Measurements from ENCODE around the gene AQP2. TPM values are rescaled to one million over a fixed set of nuclear protein-coding genes. Genes with fewer than 3 reads are reported as not detected.

The AQP2 gene
- total RNA-seq, 4 donors from 2014 or later: not detected

DNA sequence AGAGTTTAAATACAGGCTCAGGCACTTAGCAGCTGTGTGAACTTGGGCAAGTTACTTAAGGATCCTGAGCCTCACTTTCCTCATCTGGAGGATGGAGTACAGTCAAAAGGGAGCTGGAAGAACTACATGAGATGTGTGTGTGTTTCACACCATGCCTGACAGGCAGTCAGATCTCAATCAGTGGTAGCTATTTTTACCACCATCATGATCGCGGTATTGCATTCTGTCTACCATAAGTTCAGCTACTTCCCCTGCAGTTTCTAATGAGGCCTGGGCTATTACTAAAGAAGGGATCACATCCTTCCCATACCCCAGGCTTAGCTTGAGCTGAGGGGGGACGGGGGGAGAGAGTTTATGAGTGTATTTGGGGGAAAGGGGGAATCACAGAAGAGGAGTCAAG, 29.3 kb downstream of the AQP2 start:
- Histone ChIP-seq H3K9me3 (no peaks in the 10 kb centered on the region), H3K27me3 (no peaks in the 10 kb centered on the region), H3K36me3 (no peaks in the 10 kb centered on the region), H3K4me3 (no peak overlapping the region), H3K4me1 (no peaks in the 10 kb centered on the region), H3K27ac (no peak overlapping the region)
- no peak for TF ChIP-seq CTCF (IDR thresholded peaks at IDR 0.05)
- no peak for TF ChIP-seq POLR2A (IDR thresholded peaks at IDR 0.05)
- no peak for DNase-seq
- intact Hi-C loops (cut with DNase I; ENCODE audit: low total_unique reads): no loop called here

GRCh38 chr12:49980501-49981349, 30.2 kb downstream of the AQP2 start:
- H3K36me3 ChIP-seq: no peaks in the 10 kb centered on the region
- DNase-seq: no peak
- intact Hi-C loops (cut with DNase I; ENCODE audit: low total_unique reads): no loop called here
- no peak overlapping the region for H3K27ac ChIP-seq
- H3K4me3 ChIP-seq: no peak overlapping the region
- TF ChIP-seq CTCF (IDR thresholded peaks at IDR 0.05) (no peak), POLR2A (IDR thresholded peaks at IDR 0.05) (no peak)
- H3K9me3 ChIP-seq: no peaks in the 10 kb centered on the region
- no peaks in the 10 kb centered on the region for H3K4me1 ChIP-seq
- no peaks in the 10 kb centered on the region for H3K27me3 ChIP-seq

- no peak for TF ChIP-seq POLR2A (IDR thresholded peaks at IDR 0.05)
- H3K9me3 ChIP-seq: no peaks in the 10 kb centered on the region
- intact Hi-C loops (cut with DNase I; ENCODE audit: low total_unique reads): no loop called here
- no peaks in the 10 kb centered on the region for H3K27me3 ChIP-seq
- no peak overlapping the region for H3K4me3 ChIP-seq
- no peak overlapping the region for H3K27ac ChIP-seq
- H3K4me1 ChIP-seq: no peaks in the 10 kb centered on the region
- H3K36me3 ChIP-seq: no peaks in the 10 kb centered on the region
- no peak for DNase-seq
These were observed 31.9 kb downstream of the AQP2 start for GRCh38 chr12:49982246-49983087.

DNA sequence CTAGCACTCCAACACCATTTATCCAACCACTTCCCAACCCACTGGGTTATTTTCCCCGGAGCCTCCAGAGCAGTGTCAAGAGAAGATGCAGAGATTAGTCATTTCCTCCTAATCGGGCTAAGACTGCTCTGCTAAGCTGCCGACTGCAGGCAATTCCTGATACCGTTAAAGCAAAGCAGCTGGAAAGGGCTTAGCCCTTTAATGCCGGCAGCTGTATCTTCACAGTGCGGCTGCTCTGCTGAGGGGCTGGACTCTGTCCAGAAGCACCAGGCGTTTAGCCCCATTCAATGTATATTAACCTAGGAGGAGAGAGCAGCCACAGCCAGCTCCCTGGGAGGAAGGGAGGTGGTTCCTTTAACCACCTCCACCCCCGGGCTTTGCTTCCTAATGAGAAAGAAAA, 33.4 kb downstream of the AQP2 start:
- H3K4me1 ChIP-seq: no peaks in the 10 kb centered on the region
- no peak overlapping the region for H3K27ac ChIP-seq
- no peaks in the 10 kb centered on the region for H3K36me3 ChIP-seq
- intact Hi-C loops (cut with DNase I; ENCODE audit: low total_unique reads): no loop called here
- no peaks in the 10 kb centered on the region for H3K27me3 ChIP-seq
- no peaks in the 10 kb centered on the region for H3K9me3 ChIP-seq
- no peak for DNase-seq
- H3K4me3 ChIP-seq: no peak overlapping the region
- TF ChIP-seq POLR2A (IDR thresholded peaks at IDR 0.05): no peak
- no peak for TF ChIP-seq CTCF (IDR thresholded peaks at IDR 0.05)

GRCh38 chr12:49984476-49985359, 34.2 kb downstream of the AQP2 start:
- Histone ChIP-seq H3K36me3 (no peaks in the 10 kb centered on the region), H3K4me3 (no peak overlapping the region), H3K27me3 (no peaks in the 10 kb centered on the region), H3K27ac (no peak overlapping the region), H3K4me1 (no peaks in the 10 kb centered on the region), H3K9me3 (no peaks in the 10 kb centered on the region)
- intact Hi-C loops (cut with DNase I; ENCODE audit: low total_unique reads): no loop called here
- no peak for TF ChIP-seq POLR2A (IDR thresholded peaks at IDR 0.05)
- no peak for TF ChIP-seq CTCF (IDR thresholded peaks at IDR 0.05)
- no peak for DNase-seq

All from uterus (tissue), 4 donors.